PC-3 (cell line): ENCODE data around the gene ARHGAP32.

ENCODE experiments used
- EZH2 ChIP-seq: fragments of 300-600 bp; sonication (generic); IDR thresholded peaks from one replicate; pipeline ENCODE4 v1.6.1; 2017; ENCODE audit warnings: antibody characterized with exemption, mild to moderate bottlenecking, low read length; ENCODE audit not compliant: unreplicated experiment
- TF ChIP-seq, protein P1 (sequence below): fragments of 300-600 bp; sonication (generic); conservative IDR thresholded peaks from 2 replicates; pipeline ENCODE4 v1.5.1; 2017; ENCODE audit warnings: antibody characterized with exemption, low read depth, mild to moderate bottlenecking, low read length

DNA sequence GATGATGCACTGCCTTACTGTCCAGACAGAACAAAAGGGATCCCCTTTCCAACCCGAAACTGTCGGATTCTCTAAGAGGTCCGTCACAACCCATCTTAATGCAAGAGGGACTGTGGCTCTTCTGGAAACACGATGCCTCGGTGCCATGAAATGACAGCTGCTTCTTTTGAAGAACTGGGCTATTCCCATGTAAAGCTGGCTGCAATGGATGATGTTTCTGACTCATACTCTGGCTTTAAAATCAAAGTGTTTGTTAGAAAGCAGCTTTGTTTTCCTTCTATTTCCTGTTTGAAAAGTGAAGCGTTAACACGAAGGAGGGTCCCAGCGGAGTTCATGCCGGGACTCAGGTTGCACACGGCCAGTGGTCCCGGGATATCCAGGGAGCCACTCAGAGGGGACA lies 252.5 kb downstream of the ARHGAP32 start:
- TF ChIP-seq, protein P1, sequence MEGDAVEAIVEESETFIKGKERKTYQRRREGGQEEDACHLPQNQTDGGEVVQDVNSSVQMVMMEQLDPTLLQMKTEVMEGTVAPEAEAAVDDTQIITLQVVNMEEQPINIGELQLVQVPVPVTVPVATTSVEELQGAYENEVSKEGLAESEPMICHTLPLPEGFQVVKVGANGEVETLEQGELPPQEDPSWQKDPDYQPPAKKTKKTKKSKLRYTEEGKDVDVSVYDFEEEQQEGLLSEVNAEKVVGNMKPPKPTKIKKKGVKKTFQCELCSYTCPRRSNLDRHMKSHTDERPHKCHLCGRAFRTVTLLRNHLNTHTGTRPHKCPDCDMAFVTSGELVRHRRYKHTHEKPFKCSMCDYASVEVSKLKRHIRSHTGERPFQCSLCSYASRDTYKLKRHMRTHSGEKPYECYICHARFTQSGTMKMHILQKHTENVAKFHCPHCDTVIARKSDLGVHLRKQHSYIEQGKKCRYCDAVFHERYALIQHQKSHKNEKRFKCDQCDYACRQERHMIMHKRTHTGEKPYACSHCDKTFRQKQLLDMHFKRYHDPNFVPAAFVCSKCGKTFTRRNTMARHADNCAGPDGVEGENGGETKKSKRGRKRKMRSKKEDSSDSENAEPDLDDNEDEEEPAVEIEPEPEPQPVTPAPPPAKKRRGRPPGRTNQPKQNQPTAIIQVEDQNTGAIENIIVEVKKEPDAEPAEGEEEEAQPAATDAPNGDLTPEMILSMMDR, result no peak
- no peak for TF ChIP-seq EZH2
